Stimulated activated naive CD4-positive, alpha-beta T cell (primary cell): ENCODE results near the gene NKAIN2.
"Not testable (repeated sequence)": the region's sequence is repeated elsewhere in the genome, so short reads cannot be mapped to it uniquely, and the experiment has no call there.

Source experiments
- DNase-seq, 6 experiments: peaks; one replicate each; lab custom pipeline; 2025; lab: John Stamatoyannopoulos, UW

Gene NKAIN2

GRCh38 chr6:124512431-124512830 is 708.8 kb downstream of the NKAIN2 start:
- no peak for DNase-seq

GRCh38 chr6:124517339-124517738 is 713.7 kb downstream of the NKAIN2 start:
- no peak for DNase-seq

DNA sequence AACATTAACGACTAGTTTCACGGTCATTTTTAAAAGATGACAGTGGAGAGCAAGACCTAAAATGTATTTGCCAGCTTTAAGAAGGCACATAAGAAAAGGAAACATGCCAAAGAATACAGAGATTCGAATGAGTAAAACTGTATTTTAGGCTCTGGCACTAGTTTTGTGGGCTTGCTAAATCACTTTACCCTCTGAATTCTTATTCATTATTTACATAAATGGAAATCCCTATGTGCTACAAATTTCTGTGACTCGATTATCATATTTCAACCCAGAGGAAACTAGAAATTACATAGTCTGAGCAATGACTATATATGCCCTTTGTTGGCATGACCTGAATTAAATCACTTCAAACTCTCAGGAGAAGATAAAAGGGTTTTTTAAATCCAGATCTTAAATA is 716.8 kb downstream of the NKAIN2 start:
- no peak for DNase-seq

DNA sequence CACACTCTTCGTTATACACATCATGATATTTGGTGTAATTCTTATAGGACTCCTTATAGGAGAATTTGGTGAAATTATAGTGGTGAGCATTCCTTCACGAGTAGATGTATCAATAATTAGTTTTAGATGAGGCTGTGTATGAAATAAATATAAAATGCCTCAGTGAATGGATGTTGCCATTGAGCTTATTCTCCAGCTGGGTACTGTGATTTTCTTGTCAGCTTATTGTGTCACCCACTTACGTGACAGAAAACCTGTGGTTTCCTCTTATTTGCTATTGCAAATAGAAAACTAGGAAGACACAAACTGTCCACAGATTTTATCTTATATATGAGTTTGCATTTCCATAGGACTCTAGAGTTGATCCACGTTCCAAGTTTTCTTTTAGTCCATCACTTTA is 718.7 kb downstream of the NKAIN2 start:
- DNase-seq = no peak

- no peak for DNase-seq
Observed at GRCh38 chr6:124524491-124525200, 721.0 kb downstream of the NKAIN2 start.

GRCh38 chr6:124530926-124531325 is 727.3 kb downstream of the NKAIN2 start:
- DNase-seq = no peak

DNA sequence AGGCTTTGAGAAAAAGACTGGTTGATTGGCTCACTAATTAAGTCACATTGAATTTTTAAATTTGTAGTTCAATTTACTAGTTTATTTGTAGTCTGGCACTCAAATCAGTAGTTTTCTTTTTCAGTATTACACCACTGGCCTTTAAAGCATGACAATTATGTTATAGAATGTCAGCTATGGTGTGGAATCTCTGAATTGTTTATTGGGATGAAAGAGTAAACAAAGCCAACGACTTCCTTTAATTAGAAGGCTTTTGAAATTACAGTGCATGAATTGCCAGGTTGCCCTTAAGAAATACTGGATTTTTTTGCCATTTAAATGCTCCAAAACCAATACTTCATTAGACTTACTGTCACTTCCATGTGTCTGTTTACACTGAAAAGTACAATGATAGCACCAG is 731.6 kb downstream of the NKAIN2 start:
- no peak for DNase-seq

GRCh38 chr6:124535746-124536145 is 732.1 kb downstream of the NKAIN2 start:
- DNase-seq = no peak

GRCh38 chr6:124536157-124536841 is 732.6 kb downstream of the NKAIN2 start:
- no peak for DNase-seq

- DNase-seq = no peak
Observed at GRCh38 chr6:124536842-124537191, 733.2 kb downstream of the NKAIN2 start.

GRCh38 chr6:124539096-124539495 is 735.4 kb downstream of the NKAIN2 start:
- no peak for DNase-seq

- DNase-seq = no peak
Observed at GRCh38 chr6:124541573-124541972, 737.9 kb downstream of the NKAIN2 start.

- no peak for DNase-seq
Observed at GRCh38 chr6:124546601-124547000, 742.9 kb downstream of the NKAIN2 start.

- DNase-seq = no peak
Observed at GRCh38 chr6:124551711-124552233, 748.1 kb downstream of the NKAIN2 start.

GRCh38 chr6:124557873-124558272 is 754.2 kb downstream of the NKAIN2 start:
- DNase-seq = no peak

- not testable (repeated sequence) for DNase-seq
Observed at GRCh38 chr6:124560078-124560477, 756.4 kb downstream of the NKAIN2 start.

DNA sequence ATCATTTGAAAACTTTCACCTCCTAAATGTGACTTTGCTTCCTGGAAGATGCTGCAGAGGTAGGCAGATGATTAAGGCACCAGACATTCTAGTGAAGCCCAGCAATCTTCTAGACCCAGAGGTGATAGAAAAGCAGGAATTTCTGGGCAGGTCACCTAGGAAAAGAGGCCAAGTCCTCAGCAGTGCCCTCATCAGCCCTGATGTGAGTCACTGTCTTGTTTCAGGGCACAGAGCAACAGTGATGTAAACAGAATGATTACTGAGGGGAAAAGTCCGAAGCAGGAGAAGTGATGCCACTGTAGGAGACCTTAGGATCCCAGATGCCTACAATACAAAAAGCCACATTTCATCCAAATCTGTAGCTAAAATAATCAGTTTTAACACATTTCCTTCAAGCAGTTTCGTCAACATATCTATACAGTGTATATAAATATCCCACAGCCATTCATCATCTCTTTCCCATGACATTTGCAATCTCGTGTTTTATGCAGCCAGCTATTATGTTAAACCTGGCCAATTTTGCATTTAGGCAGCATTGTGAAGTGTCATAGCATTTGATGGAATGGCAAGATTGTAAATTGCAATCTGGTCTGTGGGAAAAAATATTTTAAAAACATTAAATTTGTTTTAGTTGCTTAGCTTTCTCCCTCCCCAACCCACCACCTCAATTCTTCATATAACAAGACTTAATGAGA is 757.4 kb downstream of the NKAIN2 start:
- no peak for DNase-seq

- no peak for DNase-seq
Observed at GRCh38 chr6:124561635-124562130, 758.0 kb downstream of the NKAIN2 start.

- DNase-seq = not testable (repeated sequence)
Observed at GRCh38 chr6:124564125-124564524, 760.5 kb downstream of the NKAIN2 start.

DNA sequence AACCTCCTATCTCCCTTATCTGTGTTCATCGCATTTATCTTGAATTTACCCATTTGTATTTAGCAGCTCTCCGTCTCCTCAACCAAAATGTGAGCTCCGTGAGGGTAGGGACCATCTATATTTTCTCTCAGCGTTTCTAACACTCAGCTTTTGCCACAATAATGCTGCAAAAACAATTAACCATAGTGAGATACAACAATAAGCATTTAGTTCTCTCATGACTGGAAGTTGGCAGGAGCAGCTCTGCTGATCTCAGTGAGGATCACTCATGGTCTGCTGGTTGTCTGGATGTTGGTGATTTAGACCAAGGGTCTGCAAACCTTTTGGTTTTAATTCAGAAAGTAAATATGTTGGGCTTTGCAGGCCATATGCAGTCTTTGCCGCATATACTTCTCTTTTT is 763.7 kb downstream of the NKAIN2 start:
- DNase-seq = no peak

DNA sequence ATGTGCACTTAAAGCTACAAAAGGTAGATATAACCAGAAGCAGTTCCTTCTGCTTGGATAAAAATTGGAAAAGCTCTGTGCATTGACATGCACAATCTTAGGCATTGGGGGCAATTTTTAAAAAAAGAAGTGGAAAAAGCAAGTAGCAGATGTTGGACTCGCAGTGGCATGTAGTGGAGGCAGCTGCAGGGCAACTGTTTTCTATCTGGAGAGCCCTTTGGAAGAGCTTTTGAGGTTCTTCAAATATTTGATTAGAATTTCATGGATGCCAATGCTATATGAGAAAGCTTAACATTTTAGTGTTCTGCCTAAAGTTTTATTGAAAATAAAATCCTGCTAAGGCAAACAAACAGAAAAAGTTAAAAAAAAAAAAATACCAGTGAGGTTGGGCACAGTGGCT is 770.3 kb downstream of the NKAIN2 start:
- no peak for DNase-seq

GRCh38 chr6:124577734-124578281 is 774.1 kb downstream of the NKAIN2 start:
- DNase-seq = no peak
